Stimulated activated CD4-positive, alpha-beta T cell treated with anti-CD3 and anti-CD28 coated beads, Interleukin-1b, Interleukin-23, amount 100 ng/mL, for 24 hours (primary cell): Measurements from ENCODE around the gene PPDPF.

ENCODE experiments used
- DNase-seq, 4 experiments: peaks; one replicate each; pipeline ENCODE4 v3.0.0-alpha.2; 2020; ENCODE audit warnings: low read depth in 4 of 4, low spot score in 1 of 4

Gene PPDPF

DNA sequence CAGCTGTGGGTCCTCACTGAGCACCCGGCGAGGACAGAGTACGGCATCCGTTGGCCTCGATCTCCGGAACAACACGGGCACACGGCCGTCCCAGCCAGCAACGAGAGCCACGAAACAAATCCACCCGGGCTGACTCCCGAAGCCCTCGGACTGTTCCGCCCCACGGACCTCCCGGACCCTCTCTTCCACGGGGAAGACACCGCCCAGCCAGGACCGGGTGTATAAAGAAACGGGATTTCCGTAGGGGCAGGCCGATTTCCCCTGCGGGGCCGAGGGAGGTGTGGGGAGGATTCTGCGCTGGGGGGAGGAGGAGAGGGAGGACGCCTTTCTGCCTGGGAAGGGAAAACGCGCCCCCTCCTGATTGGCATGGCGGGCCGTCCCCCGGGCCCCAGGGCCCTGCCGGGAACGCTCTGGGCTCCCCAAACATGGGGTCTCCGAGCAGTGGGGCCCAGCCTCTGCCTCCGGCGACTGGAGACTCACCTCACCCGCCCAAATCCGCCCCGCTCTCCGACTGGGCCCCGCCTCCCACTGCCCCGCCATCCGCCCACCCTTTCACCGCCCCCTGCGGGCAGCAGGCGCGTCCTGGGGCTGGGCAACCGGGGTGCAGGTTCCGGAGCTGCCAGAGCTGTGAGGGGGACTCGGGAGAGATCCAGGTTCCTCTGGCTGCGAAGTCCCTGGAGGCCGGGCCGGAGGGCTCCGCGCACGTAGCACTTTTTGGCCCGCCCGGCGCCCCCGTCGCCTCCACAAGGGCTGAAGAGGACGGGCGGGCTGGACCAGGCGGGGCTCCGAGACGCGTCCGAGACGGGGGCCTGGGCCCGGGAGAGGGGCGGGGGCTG is 679 bp upstream of the PPDPF start:
- peak in 2 of 4 experiments; percentile 46 to 60 for DNase-seq

- DNase-seq: peak in 3 of 4 experiments; percentile 44 to 54 (median 48)
Measured at GRCh38 chr20:63520934-63521601, 503 bp downstream of the PPDPF start.

GRCh38 chr20:63521602-63522001 is 1.0 kb downstream of the PPDPF start:
- no peak for DNase-seq

DNA sequence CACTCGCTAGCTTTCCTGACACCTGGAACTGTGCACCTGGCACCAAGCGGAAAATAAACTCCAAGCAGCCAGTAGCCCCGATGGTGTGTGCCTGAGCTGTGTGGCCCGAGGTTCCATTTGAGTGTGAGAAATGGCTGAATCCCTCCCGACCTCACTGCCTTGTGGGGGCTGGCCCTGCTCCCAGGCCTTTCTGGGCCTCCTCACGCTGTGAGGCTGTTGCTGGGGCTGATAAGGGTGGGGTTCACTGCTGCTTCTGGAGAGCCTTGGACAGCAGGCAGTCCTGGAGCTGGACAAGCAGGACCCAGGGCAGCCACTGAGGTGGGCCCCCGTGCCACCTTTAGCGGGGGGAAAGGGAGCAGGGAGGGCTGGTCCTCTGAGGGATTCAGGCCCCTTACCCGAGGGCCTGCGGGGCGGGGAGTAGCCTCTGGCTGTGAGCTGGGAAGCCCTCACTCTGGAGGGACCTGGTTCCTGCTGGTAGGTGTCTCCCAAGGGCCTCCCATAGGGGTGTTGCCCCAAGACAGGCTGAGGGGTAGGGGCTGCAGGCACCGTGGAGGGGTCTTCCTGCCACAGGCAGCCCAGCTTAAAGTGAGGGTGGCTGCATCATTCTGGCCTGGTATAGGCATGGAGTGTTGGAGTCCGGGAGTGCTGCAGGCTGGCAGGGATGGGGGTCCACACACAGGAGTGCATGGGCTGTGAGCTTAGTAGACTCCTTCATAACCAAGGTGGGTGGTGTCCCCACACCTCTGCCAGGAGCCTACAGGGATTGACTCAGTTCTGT is 1.7 kb downstream of the PPDPF start:
- DNase-seq: no peak

DNA sequence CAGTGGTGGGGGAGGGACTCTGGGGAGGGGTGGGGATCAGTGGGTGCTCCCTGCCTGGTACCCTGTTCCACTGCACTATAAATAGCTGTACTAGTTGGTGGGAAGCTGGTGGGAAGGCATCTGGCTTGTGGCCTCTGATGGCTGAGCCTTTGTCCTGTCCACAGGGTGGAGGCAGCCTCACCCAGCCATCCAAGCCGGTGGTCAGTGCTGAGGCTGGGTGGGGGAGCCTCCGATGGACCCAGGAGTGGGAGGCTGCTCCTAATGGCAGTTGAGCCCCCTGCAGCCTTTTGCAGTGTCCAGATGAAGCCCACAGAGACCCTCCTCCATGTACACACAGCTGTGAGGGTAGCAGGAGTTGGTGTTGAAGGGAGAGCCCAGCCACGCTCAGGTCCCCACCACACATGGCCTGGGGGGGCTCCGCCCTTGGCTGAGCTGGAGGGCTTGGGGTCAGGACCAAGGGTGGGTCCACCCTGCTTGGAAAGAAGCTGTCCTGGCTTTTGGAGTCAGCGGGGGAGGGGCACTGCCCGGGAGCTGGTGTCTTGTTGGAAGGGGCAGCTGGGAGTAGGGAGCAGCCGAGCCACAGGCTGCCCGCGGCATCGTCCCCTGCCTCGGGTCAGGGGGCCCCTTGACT is 2.5 kb downstream of the PPDPF start:
- DNase-seq: no peak

- DNase-seq: no peak
Measured at GRCh38 chr20:63525185-63525584, 4.6 kb downstream of the PPDPF start.

GRCh38 chr20:63525971-63526370 is 5.4 kb downstream of the PPDPF start:
- no peak for DNase-seq

GRCh38 chr20:63527184-63527583 is 6.6 kb downstream of the PPDPF start:
- DNase-seq: no peak

DNA sequence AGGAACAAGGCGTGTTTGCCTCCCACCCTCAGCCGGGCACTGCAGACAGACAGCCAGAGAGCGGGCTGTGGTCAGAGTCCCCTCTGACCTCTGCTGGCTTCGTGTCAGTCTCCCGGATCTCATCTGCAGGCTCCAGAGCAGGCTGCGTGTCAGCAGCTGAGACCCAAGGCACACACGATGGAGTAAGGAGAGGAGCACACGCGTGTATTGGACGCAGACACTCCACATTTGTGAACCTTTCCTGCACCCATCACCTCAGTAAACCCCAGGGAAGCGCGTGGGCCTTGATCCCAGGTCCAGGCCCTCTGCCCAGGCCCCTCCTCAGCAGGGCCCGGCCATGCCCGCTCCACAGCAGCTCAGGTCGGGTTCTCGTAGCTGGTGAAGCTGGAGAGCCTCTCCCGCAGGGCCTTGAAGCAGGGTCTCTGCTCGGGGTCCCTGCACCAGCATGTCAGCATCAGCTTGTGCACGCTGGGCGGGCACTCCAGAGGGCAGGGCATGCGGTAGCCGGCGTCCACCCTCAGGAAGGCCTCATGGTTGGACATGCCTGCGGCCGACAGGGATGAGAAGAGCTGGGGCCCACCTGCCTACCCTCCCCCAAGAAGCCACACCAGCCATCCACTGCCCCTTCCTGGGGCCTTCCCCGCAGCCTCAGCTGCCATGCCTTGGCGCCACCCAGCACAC is 8.8 kb downstream of the PPDPF start:
- DNase-seq: no peak

DNA sequence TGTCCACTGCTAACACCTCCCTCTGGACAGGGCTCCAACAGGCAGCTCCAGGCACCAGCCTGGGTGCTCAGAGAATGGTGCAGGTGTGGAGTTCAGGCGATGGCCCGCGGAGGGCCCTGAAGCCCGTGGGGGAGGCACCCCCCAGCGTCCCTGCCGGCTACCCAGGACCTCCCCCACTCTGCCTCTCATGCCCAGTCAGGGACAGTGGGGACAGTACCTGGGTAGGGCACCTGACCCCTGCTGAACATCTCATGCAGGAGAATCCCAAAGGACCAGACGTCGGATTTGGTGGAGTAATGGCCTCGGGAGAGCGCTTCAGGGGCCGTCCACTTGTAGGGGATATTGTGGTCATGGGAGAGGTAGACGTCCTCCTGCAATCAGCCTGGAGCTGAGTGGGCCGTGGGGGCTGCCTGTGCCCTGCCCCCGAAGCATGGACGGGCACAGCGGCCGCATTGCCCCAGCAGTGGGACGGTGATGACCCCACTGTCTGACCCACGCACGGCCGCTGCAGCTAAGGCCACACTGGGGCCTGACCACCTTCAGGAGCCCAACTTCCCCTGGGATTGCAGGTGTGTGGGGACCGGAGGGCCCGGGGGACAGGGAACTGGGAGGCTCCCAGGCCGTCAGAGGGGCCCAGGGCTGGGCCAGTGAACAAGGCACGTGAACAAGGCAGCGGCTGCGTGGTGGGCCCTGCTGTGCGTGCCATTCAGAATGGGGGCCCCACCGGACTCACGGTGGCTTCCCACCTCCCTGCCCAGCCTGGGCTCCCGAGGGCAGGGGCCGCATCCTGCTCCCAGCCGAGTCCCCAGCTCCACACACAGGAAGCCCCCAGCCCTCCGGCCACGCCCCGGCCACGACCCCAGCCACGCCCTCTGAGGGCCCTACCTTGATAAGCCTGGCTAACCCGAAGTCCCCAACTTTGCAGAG is 9.6 kb downstream of the PPDPF start:
- DNase-seq: no peak

DNA sequence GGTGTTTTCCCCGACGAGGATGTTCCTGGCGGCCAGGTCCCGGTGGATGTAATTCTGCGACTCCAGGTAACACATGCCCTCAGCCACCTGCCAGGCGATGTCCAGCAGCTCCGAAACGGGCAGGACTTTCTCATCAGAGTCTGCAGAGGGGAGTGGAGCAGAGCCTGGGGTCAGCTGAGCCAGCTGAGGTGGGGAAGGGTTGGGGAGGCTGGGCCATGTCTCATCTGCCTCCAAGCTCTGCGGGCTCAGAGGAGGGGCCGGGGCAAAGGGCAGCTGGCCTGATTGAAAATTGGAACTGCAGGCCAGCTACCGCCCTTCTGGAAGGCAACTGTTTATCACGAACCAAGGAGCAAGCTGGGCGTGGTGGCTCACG is 10.2 kb downstream of the PPDPF start:
- no peak for DNase-seq

GRCh38 chr20:63531686-63532448 is 11.3 kb downstream of the PPDPF start:
- DNase-seq: no peak

DNA sequence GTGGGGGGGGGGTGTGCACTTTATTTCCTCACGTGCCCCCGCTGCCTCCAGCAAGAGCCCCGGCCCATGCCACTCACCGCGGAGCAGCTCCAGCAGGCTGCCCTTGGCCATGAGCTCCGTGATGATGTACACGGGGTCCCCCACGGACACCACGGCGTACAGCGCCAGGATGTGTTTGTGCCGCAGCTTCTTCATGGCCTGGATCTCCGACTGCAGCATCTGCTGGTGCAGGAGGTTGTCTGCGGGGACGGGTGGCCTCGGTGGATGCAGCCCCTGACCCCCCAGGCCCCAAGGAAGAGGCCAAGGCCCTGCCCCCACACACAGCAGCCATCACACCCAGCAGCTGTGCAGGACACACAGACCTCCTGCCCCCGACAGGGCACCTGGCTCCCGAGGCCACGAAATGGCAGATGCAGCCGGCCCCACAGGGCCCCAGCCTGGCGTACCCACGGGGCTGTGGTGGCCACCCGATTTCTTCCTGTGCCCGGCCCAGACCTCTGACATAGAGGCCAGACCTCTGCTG is 11.9 kb downstream of the PPDPF start:
- no peak for DNase-seq

GRCh38 chr20:63533388-63533787 is 12.8 kb downstream of the PPDPF start:
- no peak for DNase-seq

- no peak for DNase-seq
Measured at GRCh38 chr20:63533871-63534393, 13.4 kb downstream of the PPDPF start.

GRCh38 chr20:63534427-63534830 is 13.9 kb downstream of the PPDPF start:
- no peak for DNase-seq

DNA sequence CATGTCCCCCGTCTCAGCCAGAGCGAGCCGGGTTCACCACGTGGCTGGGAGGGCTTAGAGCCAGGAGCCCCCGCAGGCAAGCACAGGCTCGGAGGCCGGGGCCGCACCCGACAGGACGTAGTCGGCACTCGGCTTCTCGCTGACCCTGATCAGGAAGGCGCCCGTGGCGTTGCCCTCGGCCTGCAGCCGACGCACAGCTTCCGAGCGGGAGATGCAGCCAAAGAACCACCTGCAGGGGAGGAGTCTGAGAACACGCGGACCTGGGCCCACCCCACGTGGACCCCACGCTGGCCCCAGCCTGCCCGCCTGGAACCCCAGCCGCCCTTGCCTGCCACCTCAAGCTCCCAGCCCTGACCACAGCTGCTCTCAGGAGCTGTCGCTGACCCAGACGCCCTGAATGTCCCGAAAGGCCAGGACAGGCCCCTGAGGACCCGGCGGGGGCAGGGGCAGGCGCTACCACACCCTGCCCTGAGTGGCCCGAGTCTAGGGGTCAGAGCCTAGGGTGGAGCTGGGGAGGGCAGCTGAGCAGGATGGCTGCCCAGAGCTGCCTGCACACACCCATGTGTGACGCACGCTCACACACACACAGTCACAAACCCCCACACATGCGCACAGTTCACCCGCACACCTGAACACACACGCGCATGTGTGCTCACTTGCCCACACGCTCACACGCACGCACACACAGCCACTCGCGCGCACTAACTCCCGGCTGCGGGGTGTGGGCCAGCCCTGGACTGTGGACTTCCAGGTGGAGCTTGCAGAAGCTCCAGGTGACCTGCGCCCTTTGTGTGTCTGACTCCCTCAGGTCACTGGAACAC is 14.5 kb downstream of the PPDPF start:
- no peak for DNase-seq
